H1 (cell line): ENCODE measurements around the gene SLITRK2. TPM values are rescaled to one million over a fixed set of nuclear protein-coding genes. Genes with fewer than 3 reads are reported as not detected.

Experiments used
- ASH2L ChIP-seq: fragments of 200-600, 300-600 bp; sonication (generic); IDR thresholded peaks from one replicate; pipeline ENCODE4 v1.7.1; 2017; ENCODE audit warnings: low read length
- CBX5 ChIP-seq: fragments of 300-800, 300-1000 bp; sonication (generic); IDR thresholded peaks from 2 replicates; pipeline ENCODE4 v1.7.1; 2016; ENCODE audit warnings: antibody characterized with exemption, low read length, low read depth
- CBX8 ChIP-seq: fragments of 300-800, 300-1000 bp; sonication (generic); IDR thresholded peaks from 2 replicates; pipeline ENCODE4 v1.7.1; 2016; ENCODE audit warnings: low read depth, low read length, borderline replicate concordance
- CHD1 ChIP-seq: IDR thresholded peaks from 2 replicates; pipeline ENCODE4 v1.6.1; 2012; ENCODE audit warnings: low read depth, low read length, improper control_type of control experiment
- CTBP2 ChIP-seq: IDR thresholded peaks from 2 replicates; pipeline ENCODE4 v1.7.0; 2011; ENCODE audit warnings: borderline replicate concordance, mild to moderate bottlenecking, moderate library complexity, mixed read lengths, low read length; ENCODE audit not compliant: insufficient read depth, insufficient read length
- CTCF ChIP-seq, 3 experiments: IDR thresholded peaks; 1 replicate in 2 of 3; 2 replicates in 1 of 3; pipeline versions ENCODE4 v1.5.1 to v1.6.1; 2011; ENCODE audit warnings: low read length in 3 of 3, mild to moderate bottlenecking in 3 of 3, inconsistent platforms in 2 of 3, low read depth in 1 of 3, moderate library complexity in 1 of 3; ENCODE audit not compliant: insufficient read depth in 1 of 3; ENCODE audit errors: control extremely low read depth in 1 of 3
- EZH2 ChIP-seq: fragments of 200-600 bp; sonication (generic); IDR thresholded peaks from 2 replicates; pipeline ENCODE4 v1.7.1; 2012; ENCODE audit warnings: low read depth, mild to moderate bottlenecking, moderate library complexity, low read length, inconsistent platforms; ENCODE audit not compliant: severe bottlenecking
- KDM1A ChIP-seq: fragments of 200-600, 300-600 bp; sonication (generic); IDR thresholded peaks from 2 replicates; pipeline ENCODE4 v1.7.1; 2016; ENCODE audit warnings: mild to moderate bottlenecking, low read length, borderline replicate concordance
- PHF8 ChIP-seq: fragments of 200-600 bp; sonication (generic); conservative IDR thresholded peaks from 2 replicates; pipeline ENCODE4 v1.7.1; 2012; ENCODE audit warnings: low read depth, mild to moderate bottlenecking, inconsistent platforms, low read length, moderate library complexity
- POLR2AphosphoS5 ChIP-seq: IDR thresholded peaks from 2 replicates; pipeline ENCODE4 v1.6.1; 2011; ENCODE audit warnings: low read depth, low read length
- RAD21 ChIP-seq, 2 experiments: IDR thresholded peaks in 1 of 2; conservative IDR thresholded peaks in 1 of 2; 2 replicates each; pipeline ENCODE4 v1.6.1; 2011; ENCODE audit warnings: low read depth in 2 of 2, low read length in 2 of 2, improper control_type of control experiment in 1 of 2, inconsistent platforms in 1 of 2, mild to moderate bottlenecking in 1 of 2, moderate library complexity in 1 of 2
- SAP30 ChIP-seq: fragments of 300-600 bp; sonication (generic); IDR thresholded peaks from 2 replicates; pipeline ENCODE4 v1.7.1; 2012; ENCODE audit warnings: low read length, moderate library complexity, mild to moderate bottlenecking, inconsistent platforms; ENCODE audit not compliant: insufficient read depth, insufficient replicate concordance
- SRF ChIP-seq: IDR thresholded peaks from 2 replicates; pipeline ENCODE4 v1.6.1; 2011; ENCODE audit warnings: mild to moderate bottlenecking, low read depth, low read length, moderate library complexity
- TAF1 ChIP-seq: IDR thresholded peaks from 2 replicates; pipeline ENCODE4 v1.6.1; 2011; ENCODE audit warnings: mild to moderate bottlenecking, low read depth, low read length
- TAF7 ChIP-seq: optimal IDR thresholded peaks from 2 replicates; pipeline ENCODE3; 2011; ENCODE audit warnings: low read depth, mild to moderate bottlenecking, inconsistent platforms, low read length, moderate library complexity, borderline replicate concordance
- TBP ChIP-seq: IDR thresholded peaks from 2 replicates; pipeline ENCODE4 v1.6.1; 2011; ENCODE audit warnings: low read depth, low read length, improper control_type of control experiment
- polyA plus RNA-seq, 7 experiments: library from polyadenylated mRNA; depleted of rRNA in 3 of 7; stranded (reverse) in 5 of 7; unstranded in 2 of 7; fragments of >200 nt in 5 of 7; fragments of 200-250 nt in 2 of 7; gene quantifications; 1 replicate in 5 of 7; 2 replicates in 1 of 7; 4 replicates in 1 of 7; pipeline versions ENCODE4 v1.2.1 to v1.2.3, GENCODE V29; 2011 to 2013; ENCODE audit warnings: missing spikeins in 2 of 7, mixed read lengths in 2 of 7
- total RNA-seq: library from RNA; stranded (reverse); fragmentation: NEBNext Ultra II Directional; extraction: Animal tissue kit (Norgen Biotek cat#: 25700); gene quantifications from 2 replicates; pipeline ENCODE4 v1.2.1, GENCODE V29; 2021

Gene SLITRK2
- total and polyA plus RNA-seq, 2 of the 8 experiments (the other 6 are each of a cell fraction or from before 2014, with no cell fraction given): 0.14 to 0.39 TPM

GRCh38 chrX:145817331-145818185, at the start of gene SLITRK2 (continued):
- TF ChIP-seq CBX8 (no peak), RAD21 (IDR thresholded peaks at IDR 0.05 in 1 of 2, conservative IDR thresholded peaks at IDR 0.05 in 1 of 2; ENCODE audit: low read depth in 2 of 2, low read length in 2 of 2) (no peak), TBP (no peak), SAP30 (no peak), POLR2AphosphoS5 (no peak), TAF7 (no peak), ASH2L (peak; percentile 57), CTCF (IDR thresholded peaks at IDR 0.05; ENCODE audit: control extremely low read depth in 1 of 3, insufficient read depth in 1 of 3, low read depth in 1 of 3, low read length in 3 of 3) (no peak), CHD1 (no peak), PHF8 (no peak), TAF1 (no peak), CTBP2 (peak; percentile 19), SRF (no peak), EZH2 (no peak), KDM1A (no peak), CBX5 (no peak)
